Calu3 (cell line): ENCODE measurements around the gene ZNF587B. TPM values are rescaled to one million over a fixed set of nuclear protein-coding genes. Genes with fewer than 3 reads are reported as not detected.
"Not testable (repeated sequence)": the region's sequence is repeated elsewhere in the genome, so short reads cannot be mapped to it uniquely, and the experiment has no call there.

Experiments
- BruUV-seq: library from RNA; stranded (reverse); fragments of 400-500 nt; replicated peaks from 2 replicates; lab custom pipeline; 2021; lab: Mats Ljungman, UMichigan
- CTCF ChIA-PET: fragments of 300-600 bp; sonication (Branson Sonifier 250); formaldehyde crosslinking; loops from one replicate; lab custom pipeline; 2022; ENCODE audit warnings: antibody characterized with exemption; lab: Charles Lee
- DNase-seq: peaks from one replicate; pipeline ENCODE4 v3.0.0; 2022
- H3K27ac Mint-ChIP-seq: one replicate; pipeline ENCODE4 v1.8.0; 2022; ENCODE audit warnings: mixed read lengths; ENCODE audit not compliant: unreplicated experiment
- H3K27me3 Mint-ChIP-seq: one replicate; pipeline ENCODE4 v1.8.0; 2022; ENCODE audit warnings: mixed read lengths; ENCODE audit not compliant: unreplicated experiment
- H3K36me3 Mint-ChIP-seq: one replicate; pipeline ENCODE4 v1.8.0; 2022; ENCODE audit warnings: mild to moderate bottlenecking, moderate library complexity, mixed read lengths; ENCODE audit not compliant: insufficient read depth, unreplicated experiment
- H3K4me1 Mint-ChIP-seq: one replicate; pipeline ENCODE4 v1.8.0; 2022; ENCODE audit warnings: mild to moderate bottlenecking, low read depth, mixed read lengths; ENCODE audit not compliant: unreplicated experiment
- H3K4me3 Mint-ChIP-seq: one replicate; pipeline ENCODE4 v1.8.0; 2022; ENCODE audit warnings: mild to moderate bottlenecking, low read depth, moderate library complexity, mixed read lengths; ENCODE audit not compliant: unreplicated experiment
- H3K9me3 Mint-ChIP-seq: one replicate; pipeline ENCODE4 v1.8.0; 2022; ENCODE audit warnings: low read depth, mixed read lengths; ENCODE audit not compliant: unreplicated experiment
- intact Hi-C: fragments of 100-400 bp; cut with micrococcal nuclease; formaldehyde crosslinking; loops from one replicate; pipeline ENCODE4 v1.10.0; 2022; ENCODE audit not compliant: unreplicated experiment
- total RNA-seq: library from RNA; stranded (reverse); gene quantifications from 2 replicates; pipeline ENCODE4 v1.2.3, GENCODE V29; 2022
- TF ChIP-seq, protein P1 (sequence below): fragments of 200-600 bp; IDR thresholded peaks from one replicate; pipeline ENCODE4 v1.8.0; 2022; ENCODE audit warnings: antibody characterized with exemption; ENCODE audit not compliant: unreplicated experiment

The ZNF587B gene
- total RNA-seq, 1 experiment from 2014 or later, result 31.6 TPM

DNA sequence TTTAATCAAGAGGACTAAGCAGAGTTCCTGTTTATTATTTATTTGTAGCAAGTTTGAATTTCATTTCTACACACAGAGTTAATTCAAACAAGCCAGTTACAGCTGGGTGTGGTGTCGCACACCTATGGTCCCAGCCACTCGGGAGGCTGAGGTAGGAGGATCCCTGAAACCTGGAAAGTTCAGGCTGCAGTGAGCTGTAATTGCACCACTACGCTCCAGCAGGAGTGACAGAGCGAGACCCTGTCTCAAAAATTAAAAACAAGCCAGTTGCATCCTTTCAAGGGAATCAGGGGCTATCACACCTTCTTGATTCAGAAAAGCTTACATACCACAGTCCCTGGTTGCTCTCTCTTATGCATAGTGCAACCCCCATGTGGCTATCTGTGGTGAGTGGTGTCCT lies 40.8 kb upstream of the ZNF587B start:
- Mint-ChIP-seq H3K4me1 (no peaks in the 10 kb centered on the region), H3K36me3 (peaks cover 59% of the 10 kb centered on the region), H3K27me3 (no peaks in the 10 kb centered on the region), H3K4me3 (no peak overlapping the region), H3K27ac (no peak overlapping the region), H3K9me3 (peaks cover 19% of the 10 kb centered on the region)
- intact Hi-C loops, result no loop called here
- DNase-seq, result no peak
- BruUV-seq, result no TSS peak
- TF ChIP-seq, protein P1, sequence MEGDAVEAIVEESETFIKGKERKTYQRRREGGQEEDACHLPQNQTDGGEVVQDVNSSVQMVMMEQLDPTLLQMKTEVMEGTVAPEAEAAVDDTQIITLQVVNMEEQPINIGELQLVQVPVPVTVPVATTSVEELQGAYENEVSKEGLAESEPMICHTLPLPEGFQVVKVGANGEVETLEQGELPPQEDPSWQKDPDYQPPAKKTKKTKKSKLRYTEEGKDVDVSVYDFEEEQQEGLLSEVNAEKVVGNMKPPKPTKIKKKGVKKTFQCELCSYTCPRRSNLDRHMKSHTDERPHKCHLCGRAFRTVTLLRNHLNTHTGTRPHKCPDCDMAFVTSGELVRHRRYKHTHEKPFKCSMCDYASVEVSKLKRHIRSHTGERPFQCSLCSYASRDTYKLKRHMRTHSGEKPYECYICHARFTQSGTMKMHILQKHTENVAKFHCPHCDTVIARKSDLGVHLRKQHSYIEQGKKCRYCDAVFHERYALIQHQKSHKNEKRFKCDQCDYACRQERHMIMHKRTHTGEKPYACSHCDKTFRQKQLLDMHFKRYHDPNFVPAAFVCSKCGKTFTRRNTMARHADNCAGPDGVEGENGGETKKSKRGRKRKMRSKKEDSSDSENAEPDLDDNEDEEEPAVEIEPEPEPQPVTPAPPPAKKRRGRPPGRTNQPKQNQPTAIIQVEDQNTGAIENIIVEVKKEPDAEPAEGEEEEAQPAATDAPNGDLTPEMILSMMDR, result no peak
- CTCF ChIA-PET, result no interaction called here

DNA sequence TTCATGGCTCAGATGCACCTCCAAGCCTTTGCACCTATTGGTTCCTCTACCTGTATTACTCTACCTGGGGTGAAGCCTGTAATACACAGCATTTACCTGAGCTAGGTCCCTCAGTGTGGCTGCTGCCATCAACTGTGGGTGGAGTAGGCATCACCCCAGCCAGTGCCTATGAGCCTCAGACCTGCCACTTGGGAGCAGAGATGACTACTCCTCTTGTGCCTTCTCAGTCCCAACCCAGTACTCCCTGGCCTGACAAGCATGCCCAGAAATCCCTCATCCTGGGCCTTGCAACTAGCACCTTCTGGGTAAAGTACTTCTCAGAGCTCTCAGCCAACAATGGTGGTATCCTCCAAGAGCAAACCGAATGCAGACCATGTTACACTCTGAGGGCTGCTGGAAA lies 33.5 kb upstream of the ZNF587B start:
- CTCF ChIA-PET, H3K27ac Mint-ChIP-seq, intact Hi-C loops, DNase-seq, H3K9me3 Mint-ChIP-seq, H3K27me3 Mint-ChIP-seq, BruUV-seq, H3K4me3 Mint-ChIP-seq: not testable (repeated sequence)
- Mint-ChIP-seq H3K4me1 (peaks cover 20% of the 10 kb centered on the region), H3K36me3 (peaks cover 50% of the 10 kb centered on the region)

DNA sequence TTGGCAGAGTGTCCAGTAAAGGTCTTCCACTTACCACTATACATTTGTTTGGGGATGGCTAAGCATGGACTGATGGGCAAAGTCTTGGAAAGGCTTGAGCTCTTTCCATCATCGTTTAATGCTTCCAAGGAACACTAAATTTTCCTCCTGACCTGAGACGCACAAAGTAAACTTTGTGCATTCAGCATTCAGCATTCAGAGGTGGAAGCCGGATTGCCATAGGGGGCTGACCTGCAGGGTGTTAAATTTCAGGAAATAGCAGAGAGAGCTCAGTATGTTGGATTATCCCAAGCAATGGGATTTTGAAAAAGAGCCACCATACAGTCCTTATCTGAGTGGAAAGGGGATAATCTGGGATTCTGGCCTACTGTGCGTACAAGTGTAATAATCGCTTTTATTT lies 29.4 kb upstream of the ZNF587B start:
- no peak overlapping the region for H3K27ac Mint-ChIP-seq
- CTCF ChIA-PET, result no interaction called here
- H3K4me3 Mint-ChIP-seq, result no peak overlapping the region
- H3K27me3 Mint-ChIP-seq, result no peaks in the 10 kb centered on the region
- no peak for DNase-seq
- TF ChIP-seq, protein P1, result no peak
- no peaks in the 10 kb centered on the region for H3K9me3 Mint-ChIP-seq
- BruUV-seq, result no TSS peak
- H3K36me3 Mint-ChIP-seq, result peaks cover 61% of the 10 kb centered on the region
- intact Hi-C loops, result no loop called here
- H3K4me1 Mint-ChIP-seq, result peaks cover 50% of the 10 kb centered on the region

DNA sequence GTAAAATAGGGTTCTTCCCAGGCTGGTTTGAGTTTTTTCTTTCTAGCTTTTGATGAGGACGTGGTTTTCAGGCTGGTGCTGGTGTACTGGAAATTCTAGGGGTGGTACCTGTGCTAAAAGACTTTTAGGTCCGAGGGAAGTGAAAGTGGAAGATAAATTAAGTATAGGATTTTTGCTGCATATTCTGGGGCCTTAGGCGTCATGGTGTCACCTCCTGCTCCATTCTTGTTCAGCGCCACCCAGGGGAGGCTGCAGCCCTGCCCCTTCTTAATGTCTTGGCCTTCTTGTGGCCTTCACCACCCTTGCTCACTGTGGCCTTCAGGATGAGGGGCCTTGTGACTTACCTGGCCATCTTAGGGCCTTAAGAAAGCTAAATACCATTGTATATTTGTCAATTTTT lies 27.8 kb upstream of the ZNF587B start:
- CTCF ChIA-PET, result no interaction called here
- no peak for DNase-seq
- Mint-ChIP-seq H3K27ac (peak overlapping the region; percentile 13), H3K9me3 (no peaks in the 10 kb centered on the region), H3K4me1 (peaks cover 50% of the 10 kb centered on the region), H3K4me3 (no peak overlapping the region), H3K27me3 (no peaks in the 10 kb centered on the region), H3K36me3 (peaks cover 63% of the 10 kb centered on the region)
- TF ChIP-seq, protein P1, result no peak
- intact Hi-C loops, result no loop called here
- no TSS peak for BruUV-seq

DNA sequence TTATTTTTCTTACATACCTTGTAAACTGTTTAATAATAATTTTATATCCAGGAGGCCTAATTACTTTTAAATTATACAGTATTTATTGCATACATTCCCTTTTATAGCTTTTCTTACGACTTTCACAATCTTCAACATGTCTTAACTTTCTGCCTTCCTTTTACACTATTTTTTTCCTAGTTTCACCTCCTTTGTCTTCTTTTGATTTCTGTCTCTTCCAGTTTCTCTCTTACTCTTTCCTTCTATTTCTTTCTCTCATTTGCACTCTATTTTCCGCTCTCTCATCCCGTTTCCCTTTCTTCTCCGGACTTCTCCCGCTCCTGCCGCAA lies 26.9 kb upstream of the ZNF587B start:
- Mint-ChIP-seq H3K27me3 (no peaks in the 10 kb centered on the region), H3K27ac (peak overlapping the region; percentile 37), H3K4me3 (peak overlapping the region; percentile 70), H3K4me1 (peaks cover 50% of the 10 kb centered on the region), H3K36me3 (peaks cover 71% of the 10 kb centered on the region), H3K9me3 (no peaks in the 10 kb centered on the region)
- CTCF ChIA-PET, result no interaction called here
- TF ChIP-seq, protein P1, result no peak
- no peak for DNase-seq
- BruUV-seq, result no TSS peak
- intact Hi-C loops, result no loop called here
